Mesendoderm (in vitro differentiated cells): Measurements from ENCODE around the gene SP8.

Experiments used
- DNase-seq: peaks from one replicate; pipeline ENCODE4 v3.0.0; 2013
- H2AK5ac ChIP-seq: 2 replicates; pipeline ENCODE4 v1.6.1; 2013; ENCODE audit warnings: low read length, inconsistent platforms
- H2BK120ac ChIP-seq: 2 replicates; pipeline ENCODE4 v1.6.1; 2013; ENCODE audit warnings: low read depth, mild to moderate bottlenecking, low read length, moderate library complexity, mixed read lengths
- H2BK15ac ChIP-seq: replicated peaks from 2 replicates; pipeline ENCODE4 v1.6.1; 2013; ENCODE audit warnings: low read depth, mild to moderate bottlenecking, moderate library complexity
- H2BK5ac ChIP-seq: 2 replicates; pipeline ENCODE4 v1.6.1; 2013; ENCODE audit warnings: low read length, inconsistent platforms
- H3K18ac ChIP-seq: 2 replicates; pipeline ENCODE4 v1.6.1; 2013; ENCODE audit warnings: mild to moderate bottlenecking, low read length, mixed read lengths
- H3K23ac ChIP-seq: one replicate; pipeline ENCODE4 v1.6.1; 2013; ENCODE audit warnings: low read length
- H3K27ac ChIP-seq: 2 replicates; pipeline ENCODE4 v1.5.1; 2013; ENCODE audit warnings: low read depth, mild to moderate bottlenecking, inconsistent platforms, low read length, moderate library complexity
- H3K27me3 ChIP-seq: 2 replicates; pipeline ENCODE4 v1.6.1; 2013; ENCODE audit warnings: low read length, control low read depth, mild to moderate bottlenecking, inconsistent platforms; ENCODE audit not compliant: insufficient read depth, poor library complexity
- H3K36me3 ChIP-seq: 2 replicates; pipeline ENCODE4 v1.6.1; 2013; ENCODE audit warnings: low read length, inconsistent platforms; ENCODE audit not compliant: control insufficient read depth, insufficient read depth
- H3K4ac ChIP-seq: one replicate; pipeline ENCODE4 v1.6.1; 2013; ENCODE audit warnings: low read depth, mild to moderate bottlenecking, low read length, moderate library complexity
- H3K4me1 ChIP-seq: 2 replicates; pipeline ENCODE4 v1.6.1; 2013; ENCODE audit warnings: low read depth, low read length, inconsistent platforms; ENCODE audit not compliant: control insufficient read depth
- H3K4me2 ChIP-seq: 2 replicates; pipeline ENCODE4 v1.6.1; 2013; ENCODE audit warnings: low read length
- H3K4me3 ChIP-seq: 2 replicates; pipeline ENCODE4 v1.5.1; 2013; ENCODE audit warnings: mild to moderate bottlenecking, low read length
- H3K56ac ChIP-seq: one replicate; pipeline ENCODE4 v1.6.1; 2013; ENCODE audit warnings: low read length
- H3K79me1 ChIP-seq: 2 replicates; pipeline ENCODE4 v1.6.1; 2013; ENCODE audit warnings: low read length, inconsistent platforms
- H3K79me2 ChIP-seq: 2 replicates; pipeline ENCODE4 v1.6.1; 2013; ENCODE audit warnings: mild to moderate bottlenecking, low read length; ENCODE audit not compliant: control insufficient read depth, insufficient read depth
- H3K9ac ChIP-seq: 2 replicates; pipeline ENCODE4 v1.6.1; 2013; ENCODE audit warnings: low read length, inconsistent platforms
- H4K5ac ChIP-seq: one replicate; pipeline ENCODE4 v1.6.1; 2013; ENCODE audit warnings: low read length
- H4K8ac ChIP-seq: one replicate; pipeline ENCODE4 v1.6.1; 2013; ENCODE audit warnings: low read depth, mild to moderate bottlenecking, control low read depth, low read length, moderate library complexity
- WGBS: extraction: QIAGEN DNeasy Blood & Tissue Kit; methylation state at CpG from one replicate; pipeline ENCODE4 v1.1.7; 2013; ENCODE audit warnings: low lambda C conversion rate, missing lambda C conversion rate; ENCODE audit not compliant: insufficient coverage; ENCODE audit errors: extremely low coverage; 5-methylcytosine and 5-hydroxymethylcytosine counted together

SP8 gene

GRCh38 chr7:20787660-20788419 is 1.2 kb upstream of the SP8 start:
- no peak overlapping the region for H4K8ac ChIP-seq
- no CpG with 5 or more reads among the region's 21 CpGs for WGBS
- peaks cover 11% of the 10 kb centered on the region for H3K27me3 ChIP-seq
- no peak overlapping the region for H4K5ac ChIP-seq
- H3K4me1 ChIP-seq = peaks cover 4% of the 10 kb centered on the region
- no peak overlapping the region for H2AK5ac ChIP-seq
- peak overlapping the region; percentile 89 for H3K4me2 ChIP-seq
- no peaks in the 10 kb centered on the region for H3K79me1 ChIP-seq
- peak; percentile 80 for DNase-seq
- no peaks in the 10 kb centered on the region for H3K36me3 ChIP-seq
- H3K4ac ChIP-seq = no peak overlapping the region
- H3K23ac ChIP-seq = peak overlapping the region; percentile 51
- peak overlapping the region; percentile 99 for H3K56ac ChIP-seq
- H3K4me3 ChIP-seq = peak overlapping the region; percentile 81
- H3K27ac ChIP-seq = peak overlapping the region; percentile 59
- no peak overlapping the region for H2BK120ac ChIP-seq
- no peak overlapping the region for H2BK5ac ChIP-seq
- no peak overlapping the region for H2BK15ac ChIP-seq
- peak overlapping the region; percentile 56 for H3K9ac ChIP-seq
- no peak overlapping the region for H3K18ac ChIP-seq
- peaks cover 2% of the 10 kb centered on the region for H3K79me2 ChIP-seq

GRCh38 chr7:20786421-20786778 is 286 bp downstream of the SP8 start:
- H3K4me1 ChIP-seq = peaks cover 4% of the 10 kb centered on the region
- H3K18ac ChIP-seq = peak overlapping the region; percentile 86
- no peak overlapping the region for H2BK5ac ChIP-seq
- no peaks in the 10 kb centered on the region for H3K36me3 ChIP-seq
- H3K4ac ChIP-seq = no peak overlapping the region
- H2BK15ac ChIP-seq = no peak overlapping the region
- peaks cover 2% of the 10 kb centered on the region for H3K79me2 ChIP-seq
- peak overlapping the region; percentile 84 for H3K56ac ChIP-seq
- DNase-seq = peak; percentile 58
- H4K8ac ChIP-seq = no peak overlapping the region
- no peak overlapping the region for H4K5ac ChIP-seq
- peak overlapping the region; percentile 43 for H3K27ac ChIP-seq
- WGBS = no CpG with 5 or more reads among the region's 14 CpGs
- no peak overlapping the region for H2BK120ac ChIP-seq
- H3K4me3 ChIP-seq = peak overlapping the region; percentile 66
- no peak overlapping the region for H3K23ac ChIP-seq
- H3K27me3 ChIP-seq = peaks cover 4% of the 10 kb centered on the region
- H3K4me2 ChIP-seq = peak overlapping the region; percentile 92
- H3K79me1 ChIP-seq = no peaks in the 10 kb centered on the region
- H3K9ac ChIP-seq = peak overlapping the region; percentile 71
- no peak overlapping the region for H2AK5ac ChIP-seq

GRCh38 chr7:20786049-20786412 is 655 bp downstream of the SP8 start:
- no peak overlapping the region for H2BK15ac ChIP-seq
- peak overlapping the region; percentile 84 for H3K56ac ChIP-seq
- peak overlapping the region; percentile 71 for H3K9ac ChIP-seq
- H3K4me1 ChIP-seq = peaks cover 4% of the 10 kb centered on the region
- peak overlapping the region; percentile 86 for H3K18ac ChIP-seq
- H3K23ac ChIP-seq = no peak overlapping the region
- H3K27me3 ChIP-seq = peaks cover 4% of the 10 kb centered on the region
- no CpG with 5 or more reads among the region's 10 CpGs for WGBS
- H3K4me2 ChIP-seq = peak overlapping the region; percentile 92
- DNase-seq = no peak
- H4K8ac ChIP-seq = no peak overlapping the region
- H2BK120ac ChIP-seq = no peak overlapping the region
- H3K79me2 ChIP-seq = peaks cover 2% of the 10 kb centered on the region
- no peak overlapping the region for H2AK5ac ChIP-seq
- H2BK5ac ChIP-seq = no peak overlapping the region
- peak overlapping the region; percentile 66 for H3K4me3 ChIP-seq
- no peak overlapping the region for H4K5ac ChIP-seq
- no peak overlapping the region for H3K4ac ChIP-seq
- H3K79me1 ChIP-seq = no peaks in the 10 kb centered on the region
- no peaks in the 10 kb centered on the region for H3K36me3 ChIP-seq
- peak overlapping the region; percentile 43 for H3K27ac ChIP-seq

DNA sequence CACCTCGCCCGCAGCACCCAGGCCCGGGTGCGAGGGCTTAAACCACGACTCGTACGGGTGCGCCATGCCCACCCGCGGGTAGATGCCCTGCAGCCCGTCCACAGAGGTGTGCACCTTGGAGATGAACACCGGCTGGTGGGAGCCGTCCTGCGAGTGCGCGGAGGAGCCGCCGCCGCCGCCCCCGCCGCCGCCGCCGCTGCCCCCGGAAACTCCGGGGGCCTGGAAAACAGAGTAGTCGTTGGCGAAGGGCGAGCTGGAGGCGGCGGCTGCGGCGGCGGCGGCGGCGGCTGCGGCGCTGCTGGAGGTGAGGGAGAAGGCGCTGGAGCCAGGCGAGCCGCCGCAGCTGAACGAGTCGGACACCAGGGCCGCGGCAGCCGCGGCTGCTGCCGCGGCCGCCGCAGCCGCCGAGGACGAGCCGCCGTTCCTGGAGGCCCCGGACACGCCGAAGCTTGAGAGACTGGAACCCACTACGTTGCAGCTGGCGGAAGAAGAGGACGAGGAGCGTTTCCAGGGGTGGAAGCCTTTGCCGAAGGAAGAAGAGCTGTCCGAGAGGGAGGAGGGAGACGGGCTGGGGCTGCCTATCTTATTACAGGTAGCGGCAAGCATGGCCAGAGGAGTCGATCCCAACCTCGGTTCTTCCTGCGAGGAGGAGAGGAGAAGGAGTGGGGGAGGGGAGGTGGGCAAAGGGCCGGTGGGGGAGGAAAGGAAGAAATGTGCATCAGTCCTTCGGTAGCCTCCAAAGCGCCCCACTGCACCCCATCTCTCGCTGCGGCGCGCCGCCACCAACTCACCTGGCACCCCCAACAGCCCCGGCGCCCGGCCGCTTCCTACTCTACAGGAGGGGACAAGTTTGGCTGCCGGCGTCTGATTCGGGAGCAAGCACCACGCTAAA is 1.3 kb downstream of the SP8 start:
- WGBS = no CpG with 5 or more reads among the region's 89 CpGs
- Histone ChIP-seq H3K79me1 (no peaks in the 10 kb centered on the region), H3K23ac (no peak overlapping the region), H3K36me3 (no peaks in the 10 kb centered on the region), H2BK15ac (no peak overlapping the region), H3K4ac (no peak overlapping the region), H2AK5ac (no peak overlapping the region), H3K9ac (peak overlapping the region; percentile 71), H2BK120ac (no peak overlapping the region), H3K27ac (peak overlapping the region; percentile 43), H4K5ac (no peak overlapping the region), H3K4me3 (peak overlapping the region; percentile 66), H2BK5ac (no peak overlapping the region), H3K79me2 (peaks cover 2% of the 10 kb centered on the region), H3K4me1 (peaks cover 4% of the 10 kb centered on the region), H3K4me2 (peak overlapping the region; percentile 92), H3K27me3 (peaks cover 4% of the 10 kb centered on the region), H3K56ac (peak overlapping the region; percentile 84), H4K8ac (no peak overlapping the region), H3K18ac (peak overlapping the region; percentile 86)
- peak; percentile 79 for DNase-seq

GRCh38 chr7:20784388-20785156 is 2.1 kb downstream of the SP8 start:
- no peak overlapping the region for H3K4ac ChIP-seq
- H3K9ac ChIP-seq = peak overlapping the region; percentile 70
- WGBS = no CpG with 5 or more reads among the region's 93 CpGs
- H3K27ac ChIP-seq = no peak overlapping the region
- no peak overlapping the region for H4K5ac ChIP-seq
- H4K8ac ChIP-seq = no peak overlapping the region
- H3K23ac ChIP-seq = no peak overlapping the region
- H3K4me3 ChIP-seq = peak overlapping the region; percentile 41
- no peaks in the 10 kb centered on the region for H3K79me1 ChIP-seq
- no peak overlapping the region for H2BK5ac ChIP-seq
- no peaks in the 10 kb centered on the region for H3K27me3 ChIP-seq
- H2BK15ac ChIP-seq = no peak overlapping the region
- H3K4me1 ChIP-seq = peaks cover 4% of the 10 kb centered on the region
- peak overlapping the region; percentile 67 for H3K4me2 ChIP-seq
- no peak overlapping the region for H2AK5ac ChIP-seq
- no peaks in the 10 kb centered on the region for H3K36me3 ChIP-seq
- peak overlapping the region; percentile 9 for H3K18ac ChIP-seq
- peak; percentile 89 for DNase-seq
- H3K56ac ChIP-seq = peak overlapping the region; percentile 83
- H3K79me2 ChIP-seq = peaks cover 2% of the 10 kb centered on the region
- H2BK120ac ChIP-seq = no peak overlapping the region
